ENCODE results near the gene APMAP.

GRCh38 chr20:24916412-24916811 lies 76.1 kb downstream of the APMAP start:
- TF ChIP-seq, protein P1, sequence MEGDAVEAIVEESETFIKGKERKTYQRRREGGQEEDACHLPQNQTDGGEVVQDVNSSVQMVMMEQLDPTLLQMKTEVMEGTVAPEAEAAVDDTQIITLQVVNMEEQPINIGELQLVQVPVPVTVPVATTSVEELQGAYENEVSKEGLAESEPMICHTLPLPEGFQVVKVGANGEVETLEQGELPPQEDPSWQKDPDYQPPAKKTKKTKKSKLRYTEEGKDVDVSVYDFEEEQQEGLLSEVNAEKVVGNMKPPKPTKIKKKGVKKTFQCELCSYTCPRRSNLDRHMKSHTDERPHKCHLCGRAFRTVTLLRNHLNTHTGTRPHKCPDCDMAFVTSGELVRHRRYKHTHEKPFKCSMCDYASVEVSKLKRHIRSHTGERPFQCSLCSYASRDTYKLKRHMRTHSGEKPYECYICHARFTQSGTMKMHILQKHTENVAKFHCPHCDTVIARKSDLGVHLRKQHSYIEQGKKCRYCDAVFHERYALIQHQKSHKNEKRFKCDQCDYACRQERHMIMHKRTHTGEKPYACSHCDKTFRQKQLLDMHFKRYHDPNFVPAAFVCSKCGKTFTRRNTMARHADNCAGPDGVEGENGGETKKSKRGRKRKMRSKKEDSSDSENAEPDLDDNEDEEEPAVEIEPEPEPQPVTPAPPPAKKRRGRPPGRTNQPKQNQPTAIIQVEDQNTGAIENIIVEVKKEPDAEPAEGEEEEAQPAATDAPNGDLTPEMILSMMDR (IDR thresholded peaks at IDR 0.05): no peak
- no peak for TF ChIP-seq POLR2AphosphoS5 (IDR thresholded peaks at IDR 0.05; ENCODE audit: insufficient read depth in 1 of 2, low read depth in 1 of 2)
